Lung (tissue), 12 donors: ENCODE measurements around the gene RHD. TPM values are rescaled to one million over a fixed set of nuclear protein-coding genes. Genes with fewer than 3 reads are reported as not detected.
"Not testable (repeated sequence)": the region's sequence is repeated elsewhere in the genome, so short reads cannot be mapped to it uniquely, and the experiment has no call there.

Experiments
- ATAC-seq: fragments of 200-7000 bp; cut with Tn5 transposase; one replicate; pipeline ENCODE4 v1.9.1; 2020; ENCODE audit warnings: moderate number of reproducible peaks; ENCODE audit not compliant: insufficient read depth, low FRiP score
- DNase-seq, 3 donors: peaks; one replicate each; pipeline ENCODE4 v3.0.0-alpha.2; 2013 to 2017
- H3K27ac ChIP-seq, 2 donors: one replicate each; pipeline ENCODE4 v1.5.1; 2013; ENCODE audit warnings: mild to moderate bottlenecking in 2 of 2, moderate library complexity in 2 of 2, control low read depth in 1 of 2, inconsistent platforms in 1 of 2, low read depth in 1 of 2, low read length in 1 of 2
- H3K27me3 ChIP-seq, 3 donors: one replicate each; pipeline ENCODE4 v1.5.1; 2013; ENCODE audit warnings: low read length in 2 of 3; ENCODE audit not compliant: control insufficient read depth in 3 of 3, insufficient read depth in 3 of 3
- H3K36me3 ChIP-seq, 4 donors: one replicate each; pipeline ENCODE4 v1.5.1; 2013; ENCODE audit warnings: low read length in 4 of 4, mild to moderate bottlenecking in 1 of 4, moderate library complexity in 1 of 4; ENCODE audit not compliant: control insufficient read depth in 4 of 4, insufficient read depth in 4 of 4
- H3K4me1 ChIP-seq, 5 donors: one replicate each; pipeline ENCODE4 v1.5.1; 2013; ENCODE audit warnings: low read length in 5 of 5, mild to moderate bottlenecking in 2 of 5, moderate library complexity in 1 of 5; ENCODE audit not compliant: control insufficient read depth in 5 of 5, insufficient read depth in 5 of 5
- H3K4me3 ChIP-seq: one replicate; pipeline ENCODE4 v1.5.1; 2013; ENCODE audit warnings: mild to moderate bottlenecking, control low read depth, moderate library complexity
- H3K9ac ChIP-seq, 2 donors: one replicate each; pipeline ENCODE4 v1.5.1; 2013; ENCODE audit warnings: low read length in 2 of 2, control low read depth in 1 of 2; ENCODE audit not compliant: insufficient read depth in 1 of 2
- H3K9me3 ChIP-seq, 4 donors: one replicate each; pipeline ENCODE4 v1.5.1; 2013; ENCODE audit warnings: low read length in 3 of 4, mild to moderate bottlenecking in 1 of 4, moderate library complexity in 1 of 4; ENCODE audit not compliant: control insufficient read depth in 4 of 4, insufficient read depth in 3 of 4
- CTCF ChIP-seq: IDR thresholded peaks from 2 replicates; pipeline ENCODE4 v1.5.1; 2012; ENCODE audit warnings: mild to moderate bottlenecking; ENCODE audit errors: control extremely low read depth, extremely low read depth
- whole genome bisulfite sequencing, 2 donors: extraction: QIAGEN DNeasy Blood & Tissue Kit; methylation state at CpG; one replicate each; pipeline ENCODE4 v1.1.7; 2013; 5-methylcytosine and 5-hydroxymethylcytosine counted together
- polyA plus RNA-seq, 2 donors: library from polyadenylated mRNA; stranded (reverse); fragments of 200-250 nt; gene quantifications; one replicate each; pipeline ENCODE4 v1.2.1, GENCODE V29; 2013
- total RNA-seq, 2 donors: library from RNA; depleted of rRNA in 1 of 2; stranded (reverse); fragments of >200 nt in 1 of 2; gene quantifications; one replicate each; pipeline ENCODE4 v1.2.1, GENCODE V29; 2014 to 2021
- donor health status: control.
- donor health status: control.
- donor health status: Bipolar disorder and iron deficiency.
- donor health status: healthy.
- donor health status: DM: yes; HTN: yes; CAD: no.

RHD gene
- total and polyA plus RNA-seq, 4 donors: 0.12 to 2.2 (median 0.27) TPM; not detected in 1

GRCh38 chr1:25232866-25233784, 39.2 kb upstream of the RHD start:
- no peaks in the 10 kb centered on the region for H3K27me3 ChIP-seq
- H3K9me3 ChIP-seq: no peaks in the 10 kb centered on the region
- H3K36me3 ChIP-seq: peaks cover 8 to 18% (median 11%) of the 10 kb centered on the region in 4 donors
- 22 to 23% methylated on average over 13 of the region's 13 CpGs for whole genome bisulfite sequencing, 2 donors
- H3K27ac ChIP-seq: peak overlapping the region; percentile 88 to 95
- peak; percentile 81 to 88 (median 84) for DNase-seq
- peaks cover 0 to 15% (median 11%) of the 10 kb centered on the region in 5 donors for H3K4me1 ChIP-seq
- TF ChIP-seq CTCF: no peak
- H3K9ac ChIP-seq: peak overlapping the region; percentile 86 to 95
- peak; percentile 93 for ATAC-seq
- peak overlapping the region; percentile 68 for H3K4me3 ChIP-seq

GRCh38 chr1:25235411-25235810, 36.9 kb upstream of the RHD start:
- H3K9ac ChIP-seq, DNase-seq, H3K27ac ChIP-seq, H3K27me3 ChIP-seq, H3K36me3 ChIP-seq, H3K4me3 ChIP-seq, ATAC-seq, H3K9me3 ChIP-seq: not testable (repeated sequence)
- 97% methylated on average over 10 of the region's 10 CpGs for WGBS, 2 donors
- H3K4me1 ChIP-seq: peaks cover under 1 to 20% (median 14%) of the 10 kb centered on the region in 5 donors

- not testable (repeated sequence) for H3K27me3 ChIP-seq, H3K4me3 ChIP-seq, H3K9me3 ChIP-seq, H3K27ac ChIP-seq, ATAC-seq, H3K36me3 ChIP-seq, H3K9ac ChIP-seq, DNase-seq
- H3K4me1 ChIP-seq: peaks cover 3 to 26% (median 15%) of the 10 kb centered on the region in 5 donors
- WGBS, 2 donors: 88 to 94% methylated on average over 7 of the region's 7 CpGs
These were observed 36.0 kb upstream of the RHD start for GRCh38 chr1:25236261-25236660.

GRCh38 chr1:25238046-25238445, 34.3 kb upstream of the RHD start:
- 95 to 96% methylated on average over 11 of the region's 11 CpGs for WGBS, 2 donors
- TF ChIP-seq CTCF: no peak
- Histone ChIP-seq H3K4me3 (no peak overlapping the region), H3K4me1 (peaks cover 5 to 18% (median 11%) of the 10 kb centered on the region in 5 donors), H3K36me3 (peaks cover 0 to 9% (median 5%) of the 10 kb centered on the region in 4 donors), H3K27me3 (no peaks in the 10 kb centered on the region), H3K9me3 (no peaks in the 10 kb centered on the region), H3K27ac (no peak overlapping the region), H3K9ac (no peak overlapping the region)
- ATAC-seq: no peak
- no peak for DNase-seq
